GM21360 (cell line): ENCODE data around the gene COPE.

Source experiments
- ATAC-seq: cut with Tn5 transposase; IDR thresholded peaks from one replicate; pipeline ENCODE4 v1.9.1; 2021; ENCODE audit warnings: mild to moderate bottlenecking, moderate library complexity; ENCODE audit not compliant: unreplicated experiment

The COPE gene

GRCh38 chr19:18853755-18854427, 65.3 kb downstream of the COPE start:
- ATAC-seq, result no peak

- no peak for ATAC-seq
These were observed 66.5 kb downstream of the COPE start for GRCh38 chr19:18852648-18853047.

GRCh38 chr19:18851673-18852325, 67.4 kb downstream of the COPE start:
- no peak for ATAC-seq

- ATAC-seq, result no peak
These were observed 68.5 kb downstream of the COPE start for GRCh38 chr19:18850471-18851375.

- no peak for ATAC-seq
These were observed 69.3 kb downstream of the COPE start for GRCh38 chr19:18849838-18850400.
